Activated T-helper 1 cell treated with anti-CD3 and anti-CD28 coated beads, Interleukin-12 subunit alpha, Interleukin-12 subunit beta, Interleukin-2, Interleukin-4 antibody, amounts not matched to agents 30 ng/mL and 10 ng/mL and 1 ng/mL, durations not matched to agents 14 hours and 24 hours and 36 hours (primary cell): ENCODE data around the gene TBCE. TPM values are rescaled to one million over a fixed set of nuclear protein-coding genes. Genes with fewer than 3 reads are reported as not detected.

ENCODE experiments used
- DNase-seq: peaks from one replicate; pipeline ENCODE4 v3.0.0; 2021; ENCODE audit warnings: low spot score
- H3K27ac Mint-ChIP-seq: one replicate; pipeline ENCODE4 v1.8.0; 2021; ENCODE audit warnings: mild to moderate bottlenecking, mixed read lengths
- H3K27me3 Mint-ChIP-seq: one replicate; pipeline ENCODE4 v1.8.0; 2022; ENCODE audit warnings: mild to moderate bottlenecking, moderate library complexity, mixed read lengths; ENCODE audit not compliant: insufficient read depth
- H3K36me3 Mint-ChIP-seq: one replicate; pipeline ENCODE4 v1.8.0; 2021; ENCODE audit warnings: low read depth, mixed read lengths
- H3K4me1 Mint-ChIP-seq: one replicate; pipeline ENCODE4 v1.8.0; 2021; ENCODE audit warnings: low read depth, mixed read lengths
- H3K4me3 Mint-ChIP-seq: one replicate; pipeline ENCODE4 v1.8.0; 2021; ENCODE audit warnings: mild to moderate bottlenecking, moderate library complexity, mixed read lengths
- H3K9me3 Mint-ChIP-seq: one replicate; pipeline ENCODE4 v1.8.0; 2021; ENCODE audit warnings: mixed read lengths
- intact Hi-C: fragments of 100-400 bp; cut with micrococcal nuclease; formaldehyde crosslinking; loops from one replicate; pipeline ENCODE4 v1.15.1; 2024
- total RNA-seq: library from RNA; stranded (reverse); gene quantifications from 2 replicates; pipeline ENCODE4 v1.2.3, GENCODE V29; 2022

The TBCE gene
- total RNA-seq, 1 donor from 2014 or later: 29.2 TPM

DNA sequence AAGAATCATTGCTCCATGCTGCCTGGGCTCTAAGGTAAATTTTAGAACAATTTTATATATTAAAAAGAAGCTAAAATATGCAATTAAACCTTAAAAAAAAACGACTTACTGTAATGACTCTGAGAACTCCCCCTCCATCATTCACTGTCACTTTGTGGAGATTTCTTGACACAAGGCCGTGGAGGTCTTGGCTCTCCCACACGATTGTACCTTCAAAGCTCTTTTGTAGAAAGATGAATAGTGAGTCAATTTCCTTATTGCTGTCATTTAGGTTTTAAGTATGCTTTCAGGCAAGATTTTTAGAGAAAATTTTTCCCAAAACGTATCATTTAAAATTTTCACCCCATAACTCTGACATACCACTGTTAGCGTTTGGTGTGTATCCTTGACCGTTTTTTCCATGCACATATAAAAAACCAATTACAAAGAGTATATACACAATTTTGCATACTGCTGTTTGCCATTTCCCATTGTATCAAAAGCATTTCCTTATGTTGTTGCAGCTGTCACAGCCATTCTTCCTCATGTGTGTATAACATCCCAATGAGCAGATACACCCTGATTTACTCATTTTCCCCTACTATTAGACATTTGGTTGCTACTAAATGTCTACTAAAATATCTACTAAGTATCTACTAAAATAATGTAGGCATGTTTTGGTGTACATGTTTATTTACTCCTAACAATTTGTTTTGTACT lies 103.7 kb downstream of the TBCE start:
- H3K27me3 Mint-ChIP-seq: no peaks in the 10 kb centered on the region
- no peaks in the 10 kb centered on the region for H3K4me1 Mint-ChIP-seq
- H3K36me3 Mint-ChIP-seq: peaks cover 6% of the 10 kb centered on the region
- DNase-seq: no peak
- intact Hi-C loops: no loop called here
- no peak overlapping the region for H3K27ac Mint-ChIP-seq
- H3K9me3 Mint-ChIP-seq: no peaks in the 10 kb centered on the region
- H3K4me3 Mint-ChIP-seq: no peak overlapping the region

DNA sequence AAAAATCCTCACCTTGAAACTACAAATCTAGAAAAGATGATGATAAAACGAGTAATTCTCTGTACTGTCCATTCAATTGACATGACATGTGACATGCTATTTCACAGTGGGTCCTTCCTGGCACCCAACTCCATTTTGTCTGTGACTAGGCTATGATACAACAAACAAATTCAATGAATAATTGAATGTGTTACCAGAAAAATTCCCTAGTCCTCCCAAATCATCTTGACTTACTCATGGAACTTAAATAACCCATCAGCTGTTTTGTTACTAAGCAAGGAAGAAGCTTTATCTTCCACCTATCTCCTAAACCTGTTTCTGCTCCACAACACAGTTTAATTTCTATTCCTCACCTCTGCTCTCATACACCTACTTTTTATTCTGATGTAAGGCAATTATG lies 106.6 kb downstream of the TBCE start:
- no peak for DNase-seq
- no peak overlapping the region for H3K4me3 Mint-ChIP-seq
- H3K9me3 Mint-ChIP-seq: no peaks in the 10 kb centered on the region
- peaks cover 4% of the 10 kb centered on the region for H3K36me3 Mint-ChIP-seq
- no peaks in the 10 kb centered on the region for H3K27me3 Mint-ChIP-seq
- no peaks in the 10 kb centered on the region for H3K4me1 Mint-ChIP-seq
- intact Hi-C loops: no loop called here
- no peak overlapping the region for H3K27ac Mint-ChIP-seq

DNA sequence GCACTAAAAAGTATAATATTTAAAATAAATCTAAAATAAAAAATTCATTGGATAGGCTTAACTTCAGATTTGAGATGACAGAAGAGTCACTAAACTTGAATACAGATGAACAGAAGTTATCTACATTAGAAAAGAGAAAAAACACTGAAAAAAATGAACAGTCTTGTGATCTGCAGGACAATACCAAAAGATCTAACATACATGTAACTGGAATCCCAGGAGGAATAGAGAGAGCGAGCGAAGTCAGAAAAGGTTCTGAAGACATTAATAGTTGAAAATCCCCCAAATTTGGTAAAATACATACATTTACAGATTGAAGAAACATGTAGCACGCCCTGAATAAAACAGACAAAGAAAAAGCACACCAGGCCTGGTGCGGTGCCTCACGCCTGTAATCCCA lies 115.9 kb downstream of the TBCE start:
- Mint-ChIP-seq H3K27me3 (no peaks in the 10 kb centered on the region), H3K36me3 (peaks cover 25% of the 10 kb centered on the region), H3K27ac (no peak overlapping the region), H3K4me1 (no peaks in the 10 kb centered on the region), H3K9me3 (no peaks in the 10 kb centered on the region), H3K4me3 (no peak overlapping the region)
- intact Hi-C loops: no loop called here
- DNase-seq: no peak

DNA sequence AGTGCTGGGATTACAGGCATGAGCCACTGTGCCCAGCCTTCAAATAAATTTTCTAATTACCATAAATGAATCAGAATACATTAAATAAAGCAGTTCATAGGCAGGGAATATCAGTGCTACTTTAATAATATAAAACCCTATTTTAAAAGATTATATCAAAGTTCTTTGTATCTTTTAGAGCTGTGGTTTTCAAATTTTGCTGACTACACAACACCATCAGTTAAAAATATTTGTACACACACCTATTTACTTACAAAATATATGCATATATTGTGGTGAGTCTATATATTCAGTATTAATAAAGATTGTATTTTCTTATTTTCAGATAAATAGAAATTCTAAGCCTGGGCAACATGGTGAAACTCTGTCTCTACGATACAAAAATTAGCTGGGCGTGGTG lies 118.3 kb downstream of the TBCE start:
- Mint-ChIP-seq H3K27me3 (no peaks in the 10 kb centered on the region), H3K9me3 (no peaks in the 10 kb centered on the region), H3K4me3 (no peak overlapping the region), H3K36me3 (peaks cover 19% of the 10 kb centered on the region), H3K4me1 (no peaks in the 10 kb centered on the region), H3K27ac (no peak overlapping the region)
- no peak for DNase-seq
- intact Hi-C loops: no loop called here

DNA sequence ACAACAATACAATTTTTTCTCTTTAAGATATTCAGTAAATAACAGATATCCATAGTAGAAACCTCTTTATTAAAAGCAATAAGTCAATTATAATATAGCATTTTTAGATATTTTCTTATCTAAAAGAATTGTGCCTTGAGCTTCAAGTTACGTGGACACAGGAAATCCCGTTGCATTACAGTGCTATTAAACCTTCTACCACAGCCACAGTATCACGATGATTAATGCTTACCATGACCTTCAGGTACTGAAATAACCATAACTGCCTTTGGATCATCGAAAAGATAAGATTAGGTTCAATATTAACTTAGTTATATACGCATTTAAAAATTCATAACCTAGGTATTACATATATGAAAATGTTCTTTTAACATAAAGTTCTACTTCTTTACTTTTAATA lies 119.1 kb downstream of the TBCE start:
- H3K27me3 Mint-ChIP-seq: no peaks in the 10 kb centered on the region
- intact Hi-C loops: no loop called here
- no peak overlapping the region for H3K27ac Mint-ChIP-seq
- DNase-seq: no peak
- H3K36me3 Mint-ChIP-seq: peaks cover 18% of the 10 kb centered on the region
- no peak overlapping the region for H3K4me3 Mint-ChIP-seq
- H3K9me3 Mint-ChIP-seq: no peaks in the 10 kb centered on the region
- peaks cover under 1% of the 10 kb centered on the region for H3K4me1 Mint-ChIP-seq

DNA sequence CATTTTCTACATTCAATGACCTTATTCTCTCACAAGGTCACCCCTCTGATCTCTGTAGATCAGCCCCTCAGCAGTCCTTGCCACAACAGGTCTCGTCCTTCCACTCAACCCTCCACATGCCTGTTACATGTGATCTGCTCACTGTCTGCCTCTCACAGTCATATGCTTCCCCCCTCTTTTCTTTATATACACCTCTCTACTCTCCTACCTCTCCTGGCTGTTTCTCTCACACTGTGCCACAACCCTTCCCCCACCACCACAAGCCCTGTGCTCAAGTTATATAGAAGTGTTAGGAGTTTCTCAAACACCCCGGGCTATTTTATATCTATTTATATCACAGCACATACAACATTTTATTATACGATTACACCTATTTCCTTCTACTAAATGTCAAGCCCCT lies 124.4 kb downstream of the TBCE start:
- peaks cover 24% of the 10 kb centered on the region for H3K36me3 Mint-ChIP-seq
- H3K9me3 Mint-ChIP-seq: no peaks in the 10 kb centered on the region
- peaks cover 19% of the 10 kb centered on the region for H3K4me1 Mint-ChIP-seq
- H3K27ac Mint-ChIP-seq: peak overlapping the region; percentile 18
- intact Hi-C loops: loop anchor here (1.0 to 5.0 kb wide), 3 partner anchors 151 to 508 kb away; no protein-coding TSS in a partner anchor
- no peak overlapping the region for H3K4me3 Mint-ChIP-seq
- DNase-seq: no peak
- no peaks in the 10 kb centered on the region for H3K27me3 Mint-ChIP-seq

DNA sequence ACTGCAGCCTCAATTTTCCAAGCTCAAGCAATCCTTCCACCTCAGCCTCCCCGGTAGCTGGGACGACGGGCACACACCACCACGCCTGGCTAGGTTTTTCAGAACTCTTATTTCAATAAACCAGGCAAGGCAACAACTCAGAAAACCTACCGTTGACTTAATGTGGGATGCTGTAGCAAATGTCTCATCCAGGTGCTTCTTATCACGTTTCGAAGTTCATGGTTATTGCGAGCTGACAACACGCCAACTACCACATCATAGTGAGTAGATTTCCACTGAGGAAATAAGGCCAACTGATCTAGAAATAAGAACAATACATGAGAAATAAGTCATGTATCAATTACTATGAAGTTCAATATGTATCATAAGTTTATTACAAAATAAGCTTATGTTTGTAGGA lies 127.3 kb downstream of the TBCE start:
- H3K4me3 Mint-ChIP-seq: no peak overlapping the region
- H3K9me3 Mint-ChIP-seq: no peaks in the 10 kb centered on the region
- no peak overlapping the region for H3K27ac Mint-ChIP-seq
- intact Hi-C loops: loop anchor here (5.0 kb wide), 1 partner anchor 287 kb away; no protein-coding TSS in a partner anchor
- H3K27me3 Mint-ChIP-seq: no peaks in the 10 kb centered on the region
- H3K36me3 Mint-ChIP-seq: peaks cover 23% of the 10 kb centered on the region
- peaks cover 23% of the 10 kb centered on the region for H3K4me1 Mint-ChIP-seq
- DNase-seq: no peak

DNA sequence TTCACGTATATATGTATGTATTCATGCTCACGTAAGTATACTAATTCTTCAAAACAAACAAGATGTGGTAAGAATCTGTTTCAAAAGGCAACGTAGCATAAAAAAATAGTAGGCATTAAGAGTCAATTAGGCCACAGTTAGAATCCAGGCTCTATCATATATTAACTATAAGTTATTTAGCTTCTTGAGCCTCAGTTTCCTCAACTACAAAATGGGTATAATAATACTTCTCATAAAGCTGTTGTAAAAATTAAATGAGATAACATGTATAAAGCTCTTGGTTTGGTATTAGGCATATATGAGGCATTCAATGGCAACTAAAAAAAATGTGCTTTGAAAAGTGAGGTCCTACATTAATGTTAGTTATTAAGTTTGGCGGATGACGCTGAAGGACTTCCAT lies 127.8 kb downstream of the TBCE start:
- Mint-ChIP-seq H3K4me3 (no peak overlapping the region), H3K27ac (no peak overlapping the region), H3K9me3 (no peaks in the 10 kb centered on the region), H3K27me3 (no peaks in the 10 kb centered on the region), H3K36me3 (peaks cover 23% of the 10 kb centered on the region), H3K4me1 (peaks cover 28% of the 10 kb centered on the region)
- intact Hi-C loops: no loop called here
- DNase-seq: no peak

DNA sequence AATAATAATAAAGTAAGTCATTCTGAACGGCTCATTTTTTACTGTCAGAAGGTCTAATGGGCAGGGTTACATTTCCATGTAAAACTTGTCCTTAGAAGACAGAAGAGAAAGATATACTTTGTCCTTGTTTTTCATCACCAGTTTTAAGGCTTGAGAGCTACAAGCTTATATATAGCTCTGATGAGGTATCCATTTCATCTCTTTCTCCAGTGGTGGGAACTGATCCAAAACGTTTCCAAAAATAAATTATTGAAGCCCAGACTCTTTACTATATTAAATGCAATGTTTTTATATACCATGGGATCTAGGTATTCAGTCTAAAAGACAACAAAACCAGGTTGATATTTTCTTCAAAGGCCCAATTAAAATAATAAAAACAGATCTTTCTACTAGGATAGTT lies 128.3 kb downstream of the TBCE start:
- peaks cover 23% of the 10 kb centered on the region for H3K36me3 Mint-ChIP-seq
- H3K27ac Mint-ChIP-seq: no peak overlapping the region
- no peak overlapping the region for H3K4me3 Mint-ChIP-seq
- no peaks in the 10 kb centered on the region for H3K9me3 Mint-ChIP-seq
- intact Hi-C loops: no loop called here
- H3K27me3 Mint-ChIP-seq: no peaks in the 10 kb centered on the region
- no peak for DNase-seq
- H3K4me1 Mint-ChIP-seq: peaks cover 30% of the 10 kb centered on the region

DNA sequence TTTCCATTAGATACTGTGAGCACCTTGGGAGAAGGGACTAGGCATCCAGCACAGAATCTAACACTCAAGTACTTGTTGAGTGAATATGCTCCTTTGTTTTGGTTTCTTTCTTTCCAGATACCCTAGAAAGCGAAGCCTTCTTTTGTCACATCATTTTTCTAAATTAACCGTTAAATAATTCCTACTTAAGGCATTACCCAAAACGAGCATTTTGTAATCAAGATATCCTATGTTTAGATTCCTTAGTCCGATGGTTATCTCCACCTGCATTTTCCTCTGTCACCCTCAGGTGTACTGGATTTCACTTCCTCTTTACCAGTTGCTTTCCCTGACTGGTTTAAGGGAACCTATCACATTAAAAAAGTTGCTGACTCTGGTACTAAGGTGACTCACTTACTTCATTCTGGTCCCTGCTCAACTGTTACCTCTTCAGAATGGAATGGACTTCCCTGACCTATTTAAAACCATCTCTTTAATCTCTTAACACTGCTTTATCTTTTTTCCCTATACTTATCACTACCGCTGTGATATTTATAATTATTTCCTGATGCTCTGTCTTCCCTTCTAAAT lies 133.8 kb downstream of the TBCE start:
- DNase-seq: no peak
- Mint-ChIP-seq H3K9me3 (no peaks in the 10 kb centered on the region), H3K4me3 (no peak overlapping the region), H3K4me1 (peaks cover 43% of the 10 kb centered on the region), H3K36me3 (peaks cover 8% of the 10 kb centered on the region), H3K27ac (no peak overlapping the region), H3K27me3 (peaks cover 5% of the 10 kb centered on the region)
- intact Hi-C loops: loop anchor here (5.0 to 10.0 kb wide), 6 partner anchors 134 to 1024 kb away; partner anchors contain the start of genes LGALS8, LYST, NID1 and TBCE

Other genes starting within 250 kb of the TBCE start
- 112 and 137 TPM in 2 replicates for gene TOMM20, start 238.6 kb upstream of the TBCE start, total RNA-seq
- gene RBM34, start 206.2 kb upstream of the TBCE start, total RNA-seq: 120 and 127 TPM in 2 replicates
- 58.7 and 66.6 TPM in 2 replicates for gene ARID4B, start 39.2 kb upstream of the TBCE start, total RNA-seq
- 28.8 and 29.8 TPM in 2 replicates for gene GGPS1, start 38.9 kb upstream of the TBCE start, total RNA-seq
- gene B3GALNT2, start 137.0 kb downstream of the TBCE start, total RNA-seq: 18.5 and 20.3 TPM in 2 replicates